Upper lobe of left lung (tissue), 6 donors: ENCODE measurements around the gene MITF. TPM values are rescaled to one million over a fixed set of nuclear protein-coding genes. Genes with fewer than 3 reads are reported as not detected.
A peak's percentile ranks its signal among the peaks of the same experiment; 100 is the strongest.

ENCODE experiments used
- ATAC-seq, 2 donors: fragments of 200-7000 bp; cut with Tn5 transposase; one replicate each; pipeline ENCODE4 v1.9.1; 2022; ENCODE audit warnings: mild to moderate bottlenecking in 2 of 2, moderate library complexity in 2 of 2; ENCODE audit not compliant: low FRiP score in 2 of 2
- DNase-seq, 2 donors: peaks; one replicate each; pipeline ENCODE4 v3.0.0-alpha.2; 2019 to 2020
- H3K27ac ChIP-seq, 4 donors: fragments of 200-600 bp; sonication (generic); one replicate each; pipeline ENCODE4 v1.5.1; 2016 to 2019
- H3K27me3 ChIP-seq, 4 donors: fragments of 200-600 bp; sonication (generic); one replicate each; pipeline ENCODE4 v1.5.1; 2017 to 2019
- H3K36me3 ChIP-seq, 4 donors: fragments of 200-600 bp; sonication (generic); one replicate each; pipeline ENCODE4 v1.5.1; 2016 to 2019
- H3K4me1 ChIP-seq, 4 donors: fragments of 200-600 bp; sonication (generic); one replicate each; pipeline ENCODE4 v1.5.1; 2018 to 2019
- H3K4me3 ChIP-seq, 4 donors: fragments of 200-600 bp; sonication (generic); one replicate each; pipeline ENCODE4 v1.5.1; 2017 to 2019; ENCODE audit warnings: mild to moderate bottlenecking in 2 of 4, moderate library complexity in 1 of 4
- H3K9me3 ChIP-seq, 4 donors: fragments of 200-600 bp; sonication (generic); one replicate each; pipeline ENCODE4 v1.5.1; 2018 to 2019
- CTCF ChIP-seq, 6 experiments: fragments of 450-650 bp in 4 of 6; fragments of 200-600 bp in 2 of 6; sonication (generic) in 2 of 6; IDR thresholded peaks; one replicate each; pipeline ENCODE4 v1.5.1; 2016 to 2019; ENCODE audit warnings: antibody characterized with exemption in 6 of 6
- EP300 ChIP-seq, 4 donors: sonication (generic); formaldehyde crosslinking; IDR thresholded peaks; one replicate each; pipeline ENCODE4 v1.5.1; 2017; ENCODE audit warnings: antibody characterized with exemption in 4 of 4, control low read depth in 2 of 4
- POLR2A ChIP-seq, 4 donors: fragments of 450-650 bp; IDR thresholded peaks; one replicate each; pipeline ENCODE4 v1.5.1; 2016 to 2017; ENCODE audit warnings: antibody characterized with exemption in 4 of 4, mild to moderate bottlenecking in 2 of 4
- POLR2AphosphoS5 ChIP-seq, 2 donors: sonication (generic); formaldehyde crosslinking; IDR thresholded peaks; one replicate each; pipeline ENCODE4 v1.5.1; 2017; ENCODE audit warnings: antibody characterized with exemption in 2 of 2
- WGBS, 2 donors: methylation state at CpG; one replicate each; pipeline ENCODE4 v1.1.5; 2017 to 2018; 5-methylcytosine and 5-hydroxymethylcytosine counted together
- total RNA-seq, 6 donors: library from RNA; depleted of rRNA in 4 of 6; stranded (reverse); fragments of >200 nt in 4 of 6; gene quantifications; one replicate each; pipeline versions ENCODE4 v1.1.0 to v1.2.1, GENCODE V29; 2016 to 2021
- donor health status: DM: no; HTN: no; CAD: no; lungs with moderate emphysema.
- donor health status: DM: no; HTN: yes; CAD: no; lungs with severe emphysema.

Gene MITF
- total RNA-seq, 6 donors from 2014 or later: 21.9 to 37.2 (median 29.5) TPM

GRCh38 chr3:69876073-69876472 lies 136.8 kb downstream of the MITF start:
- H3K36me3 ChIP-seq: no peaks in the 10 kb centered on the region
- H3K9me3 ChIP-seq: no peaks in the 10 kb centered on the region
- TF ChIP-seq EP300 (IDR thresholded peaks at IDR 0.05) (no peak), POLR2A (IDR thresholded peaks at IDR 0.05) (no peak), POLR2AphosphoS5 (IDR thresholded peaks at IDR 0.05) (no peak), CTCF (IDR thresholded peaks at IDR 0.05) (no peak)
- H3K4me1 ChIP-seq: no peaks in the 10 kb centered on the region
- no peaks in the 10 kb centered on the region for H3K27me3 ChIP-seq
- 93 to 97% methylated on average over 9 of the region's 9 CpGs for WGBS, 2 donors
- H3K4me3 ChIP-seq: no peak overlapping the region
- DNase-seq: peak in 1 of 2 donors; percentile 11
- ATAC-seq: no peak
- H3K27ac ChIP-seq: no peak overlapping the region

GRCh38 chr3:69878254-69878653 lies 139.0 kb downstream of the MITF start:
- no peaks in the 10 kb centered on the region for H3K36me3 ChIP-seq
- no peak overlapping the region for H3K27ac ChIP-seq
- TF ChIP-seq POLR2AphosphoS5 (IDR thresholded peaks at IDR 0.05) (no peak), CTCF (IDR thresholded peaks at IDR 0.05) (no peak), POLR2A (IDR thresholded peaks at IDR 0.05) (no peak), EP300 (IDR thresholded peaks at IDR 0.05) (no peak)
- H3K4me3 ChIP-seq: no peak overlapping the region
- DNase-seq (no peak), ATAC-seq (no peak)
- WGBS, 2 donors: 89 to 98% methylated on average over 3 of the region's 3 CpGs
- no peaks in the 10 kb centered on the region for H3K4me1 ChIP-seq
- H3K27me3 ChIP-seq: no peaks in the 10 kb centered on the region
- H3K9me3 ChIP-seq: no peaks in the 10 kb centered on the region

GRCh38 chr3:69879051-69879450 lies 139.8 kb downstream of the MITF start:
- DNase-seq: peak in 1 of 2 donors; percentile 46
- H3K9me3 ChIP-seq: no peaks in the 10 kb centered on the region

GRCh38 chr3:69880069-69880640 lies 140.9 kb downstream of the MITF start:
- Histone ChIP-seq H3K4me1 (no peaks in the 10 kb centered on the region), H3K27me3 (no peaks in the 10 kb centered on the region), H3K9me3 (no peaks in the 10 kb centered on the region), H3K27ac (no peak overlapping the region), H3K36me3 (no peaks in the 10 kb centered on the region), H3K4me3 (no peak overlapping the region)
- ATAC-seq: no peak
- no peak for TF ChIP-seq POLR2AphosphoS5 (IDR thresholded peaks at IDR 0.05)
- no peak for TF ChIP-seq EP300 (IDR thresholded peaks at IDR 0.05)
- TF ChIP-seq POLR2A (IDR thresholded peaks at IDR 0.05): no peak
- no peak for TF ChIP-seq CTCF (IDR thresholded peaks at IDR 0.05)
- 59 to 61% methylated on average over 4 of the region's 4 CpGs for WGBS, 2 donors
- no peak for DNase-seq

More at GRCh38 chr3:69879051-69879450, 139.8 kb downstream of the MITF start:
- no peak for ATAC-seq
- no peak for TF ChIP-seq EP300 (IDR thresholded peaks at IDR 0.05)
- TF ChIP-seq CTCF (IDR thresholded peaks at IDR 0.05): no peak
- no peak for TF ChIP-seq POLR2A (IDR thresholded peaks at IDR 0.05)
- no peak for TF ChIP-seq POLR2AphosphoS5 (IDR thresholded peaks at IDR 0.05)
- 94 to 95% methylated on average over 12 to 14 of the region's 14 CpGs for WGBS, 2 donors
- no peak overlapping the region for H3K27ac ChIP-seq
- H3K36me3 ChIP-seq: no peaks in the 10 kb centered on the region
- no peak overlapping the region for H3K4me3 ChIP-seq
- no peaks in the 10 kb centered on the region for H3K4me1 ChIP-seq
- H3K27me3 ChIP-seq: no peaks in the 10 kb centered on the region

GRCh38 chr3:69881051-69881450 lies 141.8 kb downstream of the MITF start:
- TF ChIP-seq CTCF (IDR thresholded peaks at IDR 0.05): no peak
- 46 to 52% methylated on average over 1 of the region's 1 CpG for WGBS, 2 donors
- Histone ChIP-seq H3K4me1 (no peaks in the 10 kb centered on the region), H3K4me3 (no peak overlapping the region), H3K9me3 (no peaks in the 10 kb centered on the region), H3K27me3 (no peaks in the 10 kb centered on the region), H3K27ac (no peak overlapping the region), H3K36me3 (no peaks in the 10 kb centered on the region)
- DNase-seq (no peak), ATAC-seq (no peak)
